CD4-positive, alpha-beta T cell treated with Interleukin-1 beta for 1 hour (primary cell): ENCODE data around the gene COLEC12.
A peak's percentile ranks its signal among the peaks of the same experiment; 100 is the strongest.
"Not testable (repeated sequence)": the region's sequence is repeated elsewhere in the genome, so short reads cannot be mapped to it uniquely, and the experiment has no call there.

Source experiments
- DNase-seq, 2 donors: peaks; one replicate each; pipeline ENCODE4 v3.0.0-alpha.2; 2020 to 2022

COLEC12 gene

DNA sequence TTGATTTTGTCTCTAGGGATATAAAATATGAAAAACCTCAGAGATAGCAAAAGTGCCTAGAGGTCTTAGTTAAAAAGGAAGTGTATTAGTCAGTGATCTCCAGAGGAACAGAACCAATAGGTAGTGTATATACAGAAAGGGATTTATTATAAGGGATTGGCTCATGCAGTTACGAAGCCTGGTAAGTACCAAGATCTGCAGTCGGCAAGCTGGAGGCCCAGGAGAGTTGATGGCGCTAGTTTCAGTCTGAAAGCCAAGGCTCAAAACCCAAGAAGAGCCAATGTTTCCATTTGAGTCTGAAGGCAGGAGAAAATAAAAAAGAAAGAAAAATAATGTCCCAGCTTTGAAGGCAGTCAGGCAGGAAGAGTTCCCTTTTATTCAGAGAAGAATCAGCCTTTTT, 93.3 kb downstream of the COLEC12 start:
- DNase-seq, result no peak

DNA sequence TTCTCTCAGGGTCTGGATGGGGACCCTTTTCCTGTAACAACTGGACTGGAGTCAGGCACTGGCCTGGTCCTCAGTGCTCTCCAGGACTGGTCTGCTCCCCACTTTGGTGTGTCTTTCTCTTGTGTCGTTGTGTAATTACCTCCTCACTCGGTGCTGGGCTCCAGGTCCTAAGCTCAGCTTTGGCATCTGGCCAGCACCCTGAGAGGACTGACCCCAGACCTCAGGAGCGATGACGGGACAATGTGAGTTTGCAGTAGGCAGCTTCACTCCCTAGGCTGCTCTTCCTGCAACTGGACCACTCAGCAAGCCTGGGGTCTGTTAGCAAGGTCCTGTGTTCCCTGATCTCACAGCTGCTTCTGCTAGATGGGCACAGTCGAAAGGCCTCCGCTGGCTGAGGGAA, 93.8 kb downstream of the COLEC12 start:
- no peak for DNase-seq

DNA sequence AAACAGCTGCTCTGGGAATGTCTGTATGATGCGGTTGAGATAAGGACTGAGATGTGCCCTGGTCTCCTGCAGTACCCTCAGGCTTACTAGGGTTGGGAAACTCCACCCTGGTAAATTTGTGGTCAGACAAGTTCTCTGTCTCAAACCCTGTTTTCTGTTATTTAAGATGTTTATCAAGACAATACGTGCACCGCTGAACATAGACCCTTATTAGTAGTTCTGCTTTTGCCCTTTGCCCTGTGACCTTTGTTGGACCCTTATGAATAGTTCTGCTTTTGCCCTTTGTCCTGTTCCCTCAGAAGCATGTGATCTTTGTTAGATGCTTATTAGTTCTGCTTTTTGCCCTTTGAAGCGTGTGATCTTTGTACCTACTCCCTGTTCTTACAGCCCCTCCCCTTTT, 95.5 kb downstream of the COLEC12 start:
- not testable (repeated sequence) for DNase-seq

DNA sequence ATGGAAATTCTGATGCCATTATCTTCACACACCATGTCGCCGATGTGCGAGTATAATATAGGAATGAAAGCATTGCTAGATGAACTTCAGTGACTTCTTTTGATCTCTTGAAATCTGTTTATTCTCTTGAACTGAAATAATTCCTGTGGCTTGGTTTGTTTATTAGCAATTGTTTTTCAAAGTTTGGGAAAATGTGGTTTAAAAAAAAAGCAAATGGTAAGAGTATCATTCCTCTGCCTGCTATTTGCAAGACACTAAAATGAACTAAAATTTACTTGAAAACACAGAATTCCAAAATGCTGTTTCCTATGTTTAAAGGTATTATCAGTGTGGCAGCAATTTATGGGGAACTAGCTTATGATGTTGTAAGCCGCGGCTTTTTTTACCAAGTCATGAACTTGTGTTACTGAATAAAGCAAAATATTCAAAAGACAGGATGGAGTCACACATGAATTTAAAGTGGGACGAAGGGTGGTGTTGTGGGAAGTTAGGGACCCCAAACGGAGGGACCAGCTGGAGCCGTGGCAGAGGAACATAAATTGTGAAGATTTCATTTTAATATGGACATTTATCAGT, 96.4 kb downstream of the COLEC12 start:
- DNase-seq, result no peak

DNA sequence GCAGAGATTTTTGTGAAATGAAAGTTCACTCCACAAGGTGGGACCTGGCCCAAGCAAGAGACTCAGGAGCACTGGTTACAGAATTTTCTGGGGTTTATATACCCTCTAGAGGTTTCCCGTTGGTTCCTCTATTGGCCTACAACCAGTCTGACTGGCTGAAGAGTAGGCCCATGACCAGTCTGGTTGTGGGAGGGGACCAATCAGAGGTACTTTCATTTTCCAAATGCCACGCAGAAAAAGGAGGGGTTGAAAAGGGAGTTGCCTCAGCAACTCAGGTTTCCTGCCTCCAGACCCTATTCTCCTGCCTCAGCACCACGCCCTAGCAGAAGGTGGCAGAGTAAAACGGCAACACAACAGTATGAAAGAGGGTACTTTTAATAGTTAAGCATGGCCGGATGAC, 98.4 kb downstream of the COLEC12 start:
- DNase-seq, result no peak

DNA sequence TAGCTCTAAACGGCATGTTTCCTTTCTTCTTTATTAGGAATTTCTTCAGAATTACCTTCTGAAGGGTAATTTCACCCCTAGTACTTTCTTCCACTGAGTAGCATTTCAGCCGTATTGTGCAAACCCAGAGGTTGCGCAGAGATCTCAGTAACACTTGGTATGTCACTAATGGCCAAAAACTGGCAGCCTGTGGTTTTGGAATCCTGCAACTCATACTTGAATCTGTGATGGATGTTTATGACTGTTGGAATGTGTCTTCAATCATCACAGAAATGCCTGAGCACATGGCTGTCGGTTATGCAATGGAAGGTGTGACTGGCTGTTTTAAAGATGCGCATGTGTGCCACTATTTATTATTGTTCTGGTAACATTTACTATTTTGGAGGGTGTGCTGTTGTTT, 100.0 kb downstream of the COLEC12 start:
- peak in 1 of 2 donors; percentile 33 for DNase-seq

DNA sequence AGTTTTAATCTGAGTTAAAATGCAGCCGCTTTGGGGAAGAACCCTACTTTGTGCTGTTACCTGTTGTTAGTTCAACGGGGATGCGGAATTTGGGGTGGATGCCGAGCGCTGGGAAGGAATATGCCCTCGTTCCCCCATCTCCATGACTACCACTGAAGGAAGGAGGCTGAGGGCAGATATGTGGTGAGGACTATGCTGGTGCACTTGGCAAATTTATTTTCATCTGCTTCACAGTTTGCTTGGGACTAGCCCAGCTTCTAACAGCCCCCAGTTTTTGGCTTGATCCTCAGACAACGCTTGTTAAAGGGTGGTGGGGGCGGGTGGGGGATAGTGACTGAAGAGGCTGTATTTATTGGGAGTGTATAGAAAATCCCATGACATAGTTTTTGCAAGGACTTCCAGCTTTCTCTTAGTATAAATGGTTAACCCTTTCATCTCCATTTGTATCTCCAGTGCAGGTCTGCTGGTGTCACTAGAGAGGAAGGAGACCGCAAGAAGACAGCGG, 100.8 kb downstream of the COLEC12 start:
- DNase-seq, result no peak

DNA sequence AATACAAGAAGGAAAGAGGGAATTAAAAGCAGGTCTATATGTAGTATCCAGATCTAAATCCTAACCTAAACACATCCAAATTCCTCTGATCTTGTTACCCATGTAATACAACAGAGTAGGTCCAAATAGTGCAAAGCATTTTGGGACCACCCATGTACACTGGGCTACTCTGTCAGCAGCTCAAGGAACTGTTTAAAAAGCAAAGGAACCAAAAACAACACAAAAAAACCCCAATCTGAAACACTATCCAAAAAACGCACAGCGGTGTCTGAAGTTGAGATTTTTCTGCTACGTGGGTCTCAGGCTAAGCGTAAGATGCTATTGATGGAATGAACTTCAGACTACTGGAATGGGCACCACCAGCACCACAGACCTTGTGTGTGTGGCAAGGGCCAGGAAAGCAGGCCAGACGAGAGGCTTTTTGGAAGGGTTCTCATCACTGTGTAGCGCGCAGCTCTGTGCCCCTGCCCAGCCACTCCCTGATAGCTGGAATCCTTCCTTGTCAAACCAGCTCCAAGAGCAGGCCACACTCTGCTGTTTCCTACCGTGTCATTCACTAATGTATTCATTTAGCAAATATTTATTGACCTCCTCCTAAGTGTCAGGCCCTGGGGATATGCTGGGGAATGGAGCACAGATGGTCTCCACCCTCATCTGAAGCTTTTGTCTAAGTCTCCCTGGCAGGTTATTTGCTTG, 101.4 kb downstream of the COLEC12 start:
- DNase-seq, result no peak

DNA sequence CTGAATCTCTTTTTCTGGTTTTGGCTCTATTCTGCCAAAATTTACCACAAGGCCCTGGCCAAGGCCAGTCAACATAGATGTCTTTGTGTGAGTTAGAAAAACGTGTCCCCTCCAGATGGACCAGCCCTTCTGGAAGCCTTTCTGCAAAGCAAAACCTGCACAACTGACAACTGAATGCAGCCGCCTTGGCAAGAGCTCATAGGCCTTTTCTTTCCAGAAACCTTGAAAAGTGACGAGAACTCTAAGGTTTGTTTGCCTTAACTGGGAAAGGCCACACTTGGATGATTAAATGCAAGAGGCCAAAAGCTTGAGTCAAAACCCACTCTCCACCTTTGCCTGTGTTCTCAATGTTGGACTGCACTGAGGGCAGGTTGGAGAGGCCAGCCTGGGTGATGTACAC, 103.9 kb downstream of the COLEC12 start:
- no peak for DNase-seq

DNA sequence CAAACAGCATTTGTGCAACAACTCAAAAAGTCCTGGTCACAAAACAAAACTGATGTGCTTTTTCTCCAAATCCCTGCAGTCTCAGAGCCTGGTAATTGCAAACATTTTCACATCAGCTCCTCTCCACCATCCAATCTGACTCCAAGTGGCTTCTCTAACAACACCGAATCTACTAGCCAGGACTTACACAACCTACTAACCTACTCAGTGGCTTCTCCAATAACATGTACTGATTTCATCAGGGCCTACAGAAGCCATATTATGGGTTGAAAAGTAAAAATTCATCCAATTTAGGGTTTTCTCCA, 104.3 kb downstream of the COLEC12 start:
- no peak for DNase-seq

DNA sequence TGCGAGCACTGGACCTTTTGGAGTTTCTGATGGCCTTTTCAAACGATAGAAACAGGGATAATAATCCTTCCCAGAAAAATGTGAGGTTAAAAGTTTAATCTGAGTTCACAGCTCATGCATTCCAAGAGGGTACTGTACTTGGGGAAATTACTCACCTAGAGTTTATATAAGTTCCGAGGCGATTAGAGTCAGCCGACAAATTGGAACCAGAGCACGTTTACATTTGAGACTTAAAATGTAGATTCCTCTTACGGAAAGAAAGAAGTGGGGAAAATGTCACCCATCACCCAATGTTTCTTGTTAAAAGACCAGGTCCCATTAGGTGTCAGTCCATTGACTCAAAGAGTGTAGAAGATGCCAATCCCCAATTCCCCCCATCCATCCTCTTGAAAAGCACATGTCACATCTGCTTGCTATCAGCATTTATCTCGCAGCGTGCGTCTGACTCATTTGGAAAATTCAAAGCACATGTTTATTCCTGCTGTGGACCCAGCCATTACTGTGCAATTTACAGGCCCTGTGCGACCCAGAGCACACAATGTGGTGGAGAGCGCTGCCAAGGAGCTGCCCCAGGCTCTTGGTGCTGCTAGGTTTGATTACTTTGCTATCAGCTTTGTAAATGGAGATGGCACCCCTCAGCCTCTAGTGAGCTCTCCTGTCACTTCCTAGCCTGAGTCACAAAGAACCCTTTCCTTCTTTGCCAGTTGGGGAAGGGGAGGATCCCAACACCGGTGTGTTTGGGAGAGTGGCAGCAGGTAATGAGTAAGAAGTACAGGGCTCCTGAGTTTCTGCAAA, 104.8 kb downstream of the COLEC12 start:
- no peak for DNase-seq

DNA sequence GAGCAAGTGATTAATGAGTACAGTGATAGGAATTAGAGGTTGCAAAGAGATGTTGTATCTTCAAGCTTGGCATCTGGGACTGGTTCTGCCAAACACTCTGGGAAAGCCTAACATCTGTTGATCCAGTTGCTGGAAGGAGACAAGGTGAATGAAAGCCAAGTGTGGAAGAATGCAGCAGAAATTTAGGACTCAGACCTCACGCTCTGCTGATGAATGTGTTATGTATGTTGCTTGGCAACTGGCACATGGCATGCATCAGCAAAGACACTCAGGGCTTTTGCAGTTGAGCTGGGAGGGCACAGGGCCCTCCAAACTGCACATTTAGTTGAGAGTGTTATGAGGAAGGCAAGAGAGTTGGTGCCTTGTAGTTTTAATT, 105.5 kb downstream of the COLEC12 start:
- DNase-seq, result no peak

DNA sequence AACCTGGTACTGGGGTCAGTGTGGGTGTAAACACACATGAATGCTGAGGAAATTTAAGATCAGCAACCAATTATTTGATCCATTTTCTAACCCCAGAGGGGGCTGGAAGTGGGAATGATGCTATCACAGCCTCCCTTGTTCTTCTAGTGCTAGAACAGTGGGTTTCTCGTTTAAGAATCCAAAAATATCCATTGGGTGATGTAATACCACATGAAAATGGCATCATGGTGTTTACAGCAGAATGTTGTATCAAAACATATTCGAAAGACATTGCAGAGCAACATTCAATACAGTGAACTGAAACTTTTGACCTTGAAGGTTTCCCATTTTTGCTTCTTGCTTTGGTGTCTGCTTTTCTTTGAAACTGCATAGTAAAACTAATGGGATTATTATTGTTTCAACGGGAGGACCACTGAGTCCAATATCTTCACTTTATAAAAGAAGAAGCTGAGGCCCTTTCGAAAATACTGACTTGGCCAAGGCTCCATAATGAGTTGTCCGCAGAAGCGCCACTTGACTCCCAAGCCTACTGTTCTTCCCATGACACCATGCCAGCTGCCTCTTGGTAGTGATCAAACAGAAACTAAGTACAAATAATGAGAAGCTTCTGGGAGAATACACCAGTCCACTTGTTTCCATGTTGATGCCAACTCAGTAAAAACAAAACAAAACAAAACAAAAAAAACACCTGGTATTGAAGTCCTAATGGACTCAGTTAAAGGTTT, 106.1 kb downstream of the COLEC12 start:
- DNase-seq, result no peak

DNA sequence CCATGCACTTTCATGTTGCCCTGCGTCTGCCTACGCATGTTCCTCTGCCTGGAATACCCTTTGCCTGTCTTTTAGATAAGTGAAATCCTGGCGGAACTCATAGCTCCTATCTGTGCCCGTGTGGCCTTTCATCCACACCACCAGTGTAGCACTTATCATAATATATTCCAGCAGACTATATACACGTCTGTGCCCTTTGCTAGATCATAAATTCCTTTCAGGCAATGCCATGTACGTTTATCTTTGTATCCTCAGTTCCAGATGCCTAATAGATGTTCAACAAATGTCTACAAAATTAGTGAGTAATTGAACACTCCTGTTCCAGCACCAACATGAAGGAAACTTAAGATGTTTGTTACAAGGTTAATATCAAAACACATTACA, 106.9 kb downstream of the COLEC12 start:
- DNase-seq, result no peak

DNA sequence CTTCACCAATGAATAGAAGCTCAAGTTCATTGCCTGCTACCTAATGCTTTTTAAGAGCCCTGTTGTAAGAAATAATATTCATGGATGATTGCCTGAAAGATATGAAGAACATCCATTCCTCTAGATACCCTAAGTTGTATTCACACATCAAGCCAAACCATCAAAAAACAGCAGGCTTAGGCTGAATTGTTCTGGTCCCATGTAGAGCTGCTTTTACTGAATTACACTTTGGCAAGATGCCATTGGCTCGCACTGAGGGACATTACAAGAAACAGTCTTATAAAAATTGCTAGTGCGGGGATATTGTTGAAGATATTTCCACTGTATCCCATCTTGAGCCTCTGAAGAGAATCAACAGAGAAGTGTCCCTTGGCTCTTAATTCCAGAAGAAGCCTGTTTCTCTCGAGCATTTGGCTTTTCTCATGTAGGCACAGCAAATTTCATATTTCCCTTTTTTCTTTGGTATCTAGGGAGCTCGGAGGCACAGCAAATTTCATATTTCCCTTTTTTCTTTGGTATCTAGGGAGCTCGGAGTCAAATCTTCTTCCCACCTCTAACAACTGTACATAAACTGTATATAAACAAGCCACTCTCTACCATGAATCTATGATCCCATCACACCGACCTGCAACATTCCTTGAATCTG, 107.5 kb downstream of the COLEC12 start:
- no peak for DNase-seq

DNA sequence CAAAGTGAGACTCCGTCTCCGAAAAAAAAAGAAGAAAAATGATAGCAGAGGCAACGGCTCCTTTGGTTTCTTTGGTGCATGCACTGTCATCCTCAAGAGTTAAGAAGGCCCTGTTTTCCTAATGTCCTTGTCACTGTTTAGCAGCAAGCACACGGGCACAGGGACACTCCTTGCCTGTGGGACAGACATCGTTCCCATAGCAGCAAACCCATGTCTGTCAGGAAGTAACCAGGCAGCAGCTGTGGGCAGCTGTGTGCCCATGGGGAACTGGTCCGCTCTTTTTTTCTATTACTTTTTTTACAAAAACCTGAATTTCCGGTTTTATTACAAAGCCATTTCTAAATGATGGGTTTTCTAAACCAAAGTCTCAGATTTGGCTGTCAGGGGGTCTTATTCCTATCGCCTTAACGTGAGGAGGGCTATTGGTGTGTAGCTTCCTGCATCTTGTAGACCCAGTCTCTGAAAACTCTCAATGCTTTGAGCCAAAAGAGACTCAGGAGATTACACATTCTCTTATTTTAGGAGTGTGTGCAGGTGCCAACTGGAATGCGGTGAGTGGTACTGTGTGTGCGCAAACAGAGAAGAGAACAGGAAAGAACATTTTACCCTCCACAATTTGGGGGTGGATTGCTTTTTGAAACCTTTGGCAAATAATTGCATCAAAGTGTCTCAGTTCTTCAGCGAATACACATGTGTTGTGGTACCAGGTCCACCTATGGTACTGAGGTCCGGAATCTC, 109.6 kb downstream of the COLEC12 start:
- no peak for DNase-seq

DNA sequence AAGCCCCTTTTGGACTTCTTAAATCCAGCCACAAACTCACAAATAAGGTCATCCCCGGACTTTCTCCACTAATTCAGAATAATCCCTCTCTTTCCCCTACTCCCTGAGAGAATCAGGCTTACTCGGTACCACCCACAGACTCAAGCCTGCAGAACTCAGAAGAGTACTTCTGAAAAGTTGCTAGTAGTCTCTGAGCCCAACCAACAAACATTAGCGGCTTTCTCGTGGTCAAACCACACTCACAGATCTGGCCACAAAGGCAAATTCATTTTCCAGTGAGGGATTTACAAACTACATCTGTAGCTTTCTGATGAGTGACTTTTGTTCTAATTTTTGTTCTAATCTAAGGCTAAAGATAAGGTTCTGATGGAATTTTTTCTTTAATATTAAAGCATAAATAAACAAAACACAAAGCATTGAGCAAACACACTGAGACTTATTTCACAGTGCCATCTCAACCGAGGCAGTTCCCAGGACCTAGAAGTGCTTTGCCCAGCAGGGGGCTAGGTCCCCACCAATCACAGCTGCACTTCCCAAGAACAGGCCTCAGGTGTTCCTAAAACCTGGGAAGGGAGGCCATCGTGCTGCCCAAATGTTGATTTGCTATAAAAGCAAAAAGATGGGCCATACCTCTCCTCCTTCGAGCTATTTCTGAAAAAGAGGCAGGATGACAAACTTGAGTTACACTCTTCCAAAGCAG, 110.7 kb downstream of the COLEC12 start:
- DNase-seq, result no peak

DNA sequence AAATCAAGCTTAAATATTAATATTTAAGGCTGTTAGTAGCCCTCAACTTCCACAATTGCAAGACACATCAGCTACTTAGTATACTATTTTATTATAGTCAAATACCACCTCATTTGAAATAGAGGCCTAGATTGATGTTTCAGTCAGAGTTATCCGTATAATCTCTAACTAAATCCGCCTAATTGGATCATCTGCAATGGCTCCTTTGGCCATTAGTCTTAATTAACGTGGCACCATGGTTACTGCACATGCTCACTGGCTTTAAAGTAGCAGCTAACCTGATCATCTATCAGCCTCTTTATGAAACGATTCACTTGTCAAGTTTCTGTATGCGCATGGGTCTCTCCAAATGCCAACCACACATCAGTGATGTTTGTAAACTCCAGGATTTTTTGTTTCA, 112.3 kb downstream of the COLEC12 start:
- DNase-seq, result no peak

DNA sequence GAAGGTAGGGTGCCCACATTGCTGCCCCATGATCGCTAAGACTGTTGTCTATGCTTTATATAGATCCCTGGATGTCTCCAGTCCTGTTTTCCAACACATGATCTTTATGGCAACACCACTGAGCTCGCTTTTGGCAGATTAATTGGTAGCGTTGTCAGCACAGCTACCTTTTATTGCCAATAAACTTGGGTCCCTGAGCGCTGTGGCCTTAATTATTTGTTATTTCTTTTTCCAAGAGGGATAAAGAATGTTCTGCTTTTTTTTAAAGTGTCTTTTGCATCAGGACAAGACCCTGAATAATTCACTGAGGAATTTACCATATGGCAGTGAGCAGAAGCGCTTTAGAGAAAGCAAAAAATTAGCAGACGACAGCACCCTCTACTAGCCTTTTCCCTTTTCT, 113.5 kb downstream of the COLEC12 start:
- DNase-seq, result no peak

DNA sequence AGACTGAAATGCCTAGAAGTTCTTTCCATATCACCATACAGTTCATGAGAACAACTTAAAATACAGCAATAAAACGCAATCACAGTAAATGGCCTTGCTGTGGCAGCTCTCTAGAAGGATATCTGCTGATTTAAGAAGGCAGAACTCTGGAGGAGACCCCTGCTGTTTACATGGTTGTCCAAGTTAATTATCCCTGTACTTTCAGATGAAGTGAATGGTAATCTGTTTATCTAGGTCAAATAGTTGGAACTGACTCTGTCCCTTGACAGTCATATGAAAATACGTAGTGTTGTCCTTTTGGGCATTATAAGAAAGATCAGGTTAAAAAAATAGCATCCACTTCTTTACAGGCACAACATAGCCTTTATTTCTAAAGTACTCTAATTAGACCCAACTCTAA, 115.6 kb downstream of the COLEC12 start:
- no peak for DNase-seq

DNA sequence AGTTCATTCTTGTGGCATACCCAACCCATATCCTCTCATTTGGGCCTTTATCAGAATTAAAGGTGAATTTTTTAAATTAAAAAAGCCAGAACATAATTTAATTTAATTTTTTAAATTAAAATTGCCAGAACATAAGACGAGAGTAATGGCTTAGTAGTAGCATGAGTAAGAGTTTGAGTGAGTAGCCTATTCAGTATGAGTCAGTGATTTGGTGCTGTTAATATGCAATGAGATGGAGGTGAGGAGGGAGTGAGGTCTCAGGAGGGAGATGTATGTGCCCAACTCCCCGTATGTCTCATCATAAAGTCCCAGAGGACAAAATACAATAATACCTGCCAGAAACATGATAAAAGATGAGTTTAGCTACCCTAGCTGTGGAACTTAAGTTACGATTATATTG, 117.4 kb downstream of the COLEC12 start:
- DNase-seq, result no peak
